Mesendoderm (in vitro differentiated cells): ENCODE results near the gene MOB3B.
A peak's percentile ranks its signal among the peaks of the same experiment; 100 is the strongest.

Experiments used
- DNase-seq: peaks from one replicate; pipeline ENCODE4 v3.0.0; 2013
- H2AK5ac ChIP-seq: 2 replicates; pipeline ENCODE4 v1.6.1; 2013; ENCODE audit warnings: low read length, inconsistent platforms
- H2BK120ac ChIP-seq: 2 replicates; pipeline ENCODE4 v1.6.1; 2013; ENCODE audit warnings: low read depth, mild to moderate bottlenecking, low read length, moderate library complexity, mixed read lengths
- H2BK15ac ChIP-seq: replicated peaks from 2 replicates; pipeline ENCODE4 v1.6.1; 2013; ENCODE audit warnings: low read depth, mild to moderate bottlenecking, moderate library complexity
- H2BK5ac ChIP-seq: 2 replicates; pipeline ENCODE4 v1.6.1; 2013; ENCODE audit warnings: low read length, inconsistent platforms
- H3K18ac ChIP-seq: 2 replicates; pipeline ENCODE4 v1.6.1; 2013; ENCODE audit warnings: mild to moderate bottlenecking, low read length, mixed read lengths
- H3K23ac ChIP-seq: one replicate; pipeline ENCODE4 v1.6.1; 2013; ENCODE audit warnings: low read length
- H3K27ac ChIP-seq: 2 replicates; pipeline ENCODE4 v1.5.1; 2013; ENCODE audit warnings: low read depth, mild to moderate bottlenecking, inconsistent platforms, low read length, moderate library complexity
- H3K27me3 ChIP-seq: 2 replicates; pipeline ENCODE4 v1.6.1; 2013; ENCODE audit warnings: low read length, control low read depth, mild to moderate bottlenecking, inconsistent platforms; ENCODE audit not compliant: insufficient read depth, poor library complexity
- H3K36me3 ChIP-seq: 2 replicates; pipeline ENCODE4 v1.6.1; 2013; ENCODE audit warnings: low read length, inconsistent platforms; ENCODE audit not compliant: control insufficient read depth, insufficient read depth
- H3K4ac ChIP-seq: one replicate; pipeline ENCODE4 v1.6.1; 2013; ENCODE audit warnings: low read depth, mild to moderate bottlenecking, low read length, moderate library complexity
- H3K4me1 ChIP-seq: 2 replicates; pipeline ENCODE4 v1.6.1; 2013; ENCODE audit warnings: low read depth, low read length, inconsistent platforms; ENCODE audit not compliant: control insufficient read depth
- H3K4me2 ChIP-seq: 2 replicates; pipeline ENCODE4 v1.6.1; 2013; ENCODE audit warnings: low read length
- H3K4me3 ChIP-seq: 2 replicates; pipeline ENCODE4 v1.5.1; 2013; ENCODE audit warnings: mild to moderate bottlenecking, low read length
- H3K56ac ChIP-seq: one replicate; pipeline ENCODE4 v1.6.1; 2013; ENCODE audit warnings: low read length
- H3K79me1 ChIP-seq: 2 replicates; pipeline ENCODE4 v1.6.1; 2013; ENCODE audit warnings: low read length, inconsistent platforms
- H3K79me2 ChIP-seq: 2 replicates; pipeline ENCODE4 v1.6.1; 2013; ENCODE audit warnings: mild to moderate bottlenecking, low read length; ENCODE audit not compliant: control insufficient read depth, insufficient read depth
- H3K9ac ChIP-seq: 2 replicates; pipeline ENCODE4 v1.6.1; 2013; ENCODE audit warnings: low read length, inconsistent platforms
- H4K5ac ChIP-seq: one replicate; pipeline ENCODE4 v1.6.1; 2013; ENCODE audit warnings: low read length
- H4K8ac ChIP-seq: one replicate; pipeline ENCODE4 v1.6.1; 2013; ENCODE audit warnings: low read depth, mild to moderate bottlenecking, control low read depth, low read length, moderate library complexity
- WGBS: extraction: QIAGEN DNeasy Blood & Tissue Kit; methylation state at CpG from one replicate; pipeline ENCODE4 v1.1.7; 2013; ENCODE audit warnings: low lambda C conversion rate, missing lambda C conversion rate; ENCODE audit not compliant: insufficient coverage; ENCODE audit errors: extremely low coverage; 5-methylcytosine and 5-hydroxymethylcytosine counted together

The MOB3B gene

DNA sequence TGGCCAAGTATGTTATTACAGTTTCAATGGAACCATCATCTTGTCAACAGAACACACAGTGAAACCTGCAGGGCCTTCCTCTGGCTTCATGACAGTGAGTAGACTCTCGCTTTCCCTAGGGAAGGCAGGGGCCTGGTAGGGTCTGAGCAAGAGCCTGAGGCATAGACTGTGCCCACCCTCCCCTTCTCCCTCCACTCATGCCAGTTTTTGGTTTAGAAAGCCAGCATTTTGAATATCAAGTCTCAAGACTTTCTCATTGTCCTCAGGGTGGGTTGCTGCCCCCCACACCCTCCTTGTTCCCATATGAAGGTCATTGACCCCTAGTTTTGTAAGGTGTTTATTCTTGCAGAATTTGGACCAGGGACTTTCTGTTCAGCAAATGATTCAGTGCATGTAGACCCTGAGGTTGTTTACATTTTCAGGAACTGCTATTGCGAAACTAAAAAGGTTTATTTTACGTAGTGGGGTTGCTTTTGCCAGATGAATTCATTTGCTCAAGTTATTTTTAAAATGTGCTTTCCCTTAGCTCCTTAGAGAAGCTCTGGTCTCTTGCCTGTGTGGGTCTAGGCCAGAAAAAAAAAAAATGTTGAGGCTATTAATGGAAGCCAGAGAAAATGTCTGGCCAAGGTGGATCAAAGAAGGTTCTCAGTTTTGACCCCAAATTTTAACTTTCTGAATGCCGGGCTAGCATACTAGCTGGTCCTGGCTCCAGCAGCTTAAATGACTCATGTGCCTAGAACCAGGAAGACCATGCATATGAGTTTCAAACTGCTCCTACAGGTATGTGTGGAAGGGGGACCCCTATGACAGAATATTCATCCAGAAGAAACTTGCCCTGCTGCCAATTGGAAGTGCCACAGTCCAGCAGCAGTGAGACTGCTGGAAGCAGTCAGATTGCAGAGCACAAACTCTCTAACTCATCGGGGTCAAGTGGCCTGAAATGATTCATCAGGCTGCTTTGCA lies 10.1 kb upstream of the MOB3B start:
- no peak overlapping the region for H2BK120ac ChIP-seq
- H3K4me1 ChIP-seq, result no peaks in the 10 kb centered on the region
- H3K4me2 ChIP-seq, result no peak overlapping the region
- no peak overlapping the region for H3K27ac ChIP-seq
- H3K56ac ChIP-seq, result no peak overlapping the region
- no peak overlapping the region for H3K4ac ChIP-seq
- H4K8ac ChIP-seq, result no peak overlapping the region
- no peak overlapping the region for H2BK15ac ChIP-seq
- H3K79me1 ChIP-seq, result no peaks in the 10 kb centered on the region
- H3K9ac ChIP-seq, result no peak overlapping the region
- no peak overlapping the region for H2BK5ac ChIP-seq
- no peaks in the 10 kb centered on the region for H3K27me3 ChIP-seq
- H3K23ac ChIP-seq, result no peak overlapping the region
- no peak overlapping the region for H3K4me3 ChIP-seq
- no peaks in the 10 kb centered on the region for H3K36me3 ChIP-seq
- no peak overlapping the region for H4K5ac ChIP-seq
- no peak overlapping the region for H3K18ac ChIP-seq
- H3K79me2 ChIP-seq, result no peaks in the 10 kb centered on the region
- no CpG with 5 or more reads among the region's 5 CpGs for WGBS
- H2AK5ac ChIP-seq, result no peak overlapping the region
- no peak for DNase-seq

DNA sequence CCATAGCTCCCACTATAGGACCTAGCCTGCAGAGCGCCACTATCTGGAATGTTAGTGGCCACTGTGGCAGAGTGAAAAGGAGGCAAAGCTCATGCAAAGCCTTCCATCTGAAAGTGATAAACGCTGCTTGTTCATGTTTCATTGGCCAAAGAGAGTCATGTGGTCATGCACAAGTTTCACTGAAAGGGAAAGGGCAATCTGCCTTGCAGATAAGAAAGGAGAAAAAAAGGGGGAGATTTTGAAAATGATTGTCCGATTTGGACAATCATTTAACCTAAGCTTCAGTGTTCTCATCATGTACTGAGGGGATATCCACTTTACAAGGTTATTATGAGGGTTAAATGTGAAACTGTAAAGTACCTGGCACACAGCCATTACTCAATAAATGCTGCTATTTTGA lies 9.0 kb upstream of the MOB3B start:
- no peak overlapping the region for H3K4ac ChIP-seq
- H3K18ac ChIP-seq, result no peak overlapping the region
- no peak overlapping the region for H2AK5ac ChIP-seq
- WGBS, result no CpG with 5 or more reads among the region's 3 CpGs
- no peak overlapping the region for H2BK120ac ChIP-seq
- no peak overlapping the region for H3K4me3 ChIP-seq
- H3K4me2 ChIP-seq, result no peak overlapping the region
- H3K27ac ChIP-seq, result no peak overlapping the region
- H4K8ac ChIP-seq, result no peak overlapping the region
- H3K79me1 ChIP-seq, result no peaks in the 10 kb centered on the region
- H3K27me3 ChIP-seq, result no peaks in the 10 kb centered on the region
- H4K5ac ChIP-seq, result no peak overlapping the region
- no peak overlapping the region for H3K56ac ChIP-seq
- H3K4me1 ChIP-seq, result no peaks in the 10 kb centered on the region
- H2BK5ac ChIP-seq, result no peak overlapping the region
- H3K9ac ChIP-seq, result no peak overlapping the region
- H3K79me2 ChIP-seq, result no peaks in the 10 kb centered on the region
- H3K36me3 ChIP-seq, result no peaks in the 10 kb centered on the region
- no peak overlapping the region for H3K23ac ChIP-seq
- H2BK15ac ChIP-seq, result no peak overlapping the region
- DNase-seq, result no peak

- no peak overlapping the region for H3K4me2 ChIP-seq
- no peak overlapping the region for H2BK5ac ChIP-seq
- no peak for DNase-seq
- no peak overlapping the region for H3K4ac ChIP-seq
- no peak overlapping the region for H4K8ac ChIP-seq
- no peak overlapping the region for H3K4me3 ChIP-seq
- H3K27ac ChIP-seq, result no peak overlapping the region
- no CpG with 5 or more reads among the region's 1 CpG for WGBS
- H3K18ac ChIP-seq, result no peak overlapping the region
- H3K4me1 ChIP-seq, result no peaks in the 10 kb centered on the region
- H2BK15ac ChIP-seq, result no peak overlapping the region
- no peaks in the 10 kb centered on the region for H3K79me1 ChIP-seq
- no peak overlapping the region for H4K5ac ChIP-seq
- H3K79me2 ChIP-seq, result no peaks in the 10 kb centered on the region
- no peak overlapping the region for H3K23ac ChIP-seq
- no peak overlapping the region for H3K56ac ChIP-seq
- no peak overlapping the region for H3K9ac ChIP-seq
- H2AK5ac ChIP-seq, result no peak overlapping the region
- no peaks in the 10 kb centered on the region for H3K27me3 ChIP-seq
- no peak overlapping the region for H2BK120ac ChIP-seq
- no peaks in the 10 kb centered on the region for H3K36me3 ChIP-seq
These were observed 8.1 kb upstream of the MOB3B start for GRCh38 chr9:27537756-27538155.

DNA sequence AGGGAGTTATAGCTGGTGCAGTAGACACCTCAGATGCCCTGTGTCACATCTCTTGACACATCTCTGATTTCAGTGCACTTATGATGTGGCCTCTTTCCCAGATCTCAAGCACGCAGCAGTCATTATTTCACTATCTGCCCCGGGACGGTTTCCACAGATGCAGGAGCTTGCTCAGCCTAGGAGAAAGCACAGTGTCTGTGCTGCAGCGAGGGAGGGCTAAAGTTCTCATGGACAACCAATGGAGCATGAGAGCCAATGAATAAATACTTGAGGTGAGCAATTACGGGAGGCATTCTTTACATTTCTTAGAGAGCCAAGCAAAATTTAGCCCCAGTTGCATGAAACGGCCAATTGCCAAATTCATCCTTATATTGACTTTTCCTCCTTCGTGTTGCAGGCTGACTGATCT lies 7.4 kb upstream of the MOB3B start:
- Histone ChIP-seq H4K5ac (no peak overlapping the region), H3K36me3 (no peaks in the 10 kb centered on the region)
- WGBS, result no CpG with 5 or more reads among the region's 7 CpGs

DNA sequence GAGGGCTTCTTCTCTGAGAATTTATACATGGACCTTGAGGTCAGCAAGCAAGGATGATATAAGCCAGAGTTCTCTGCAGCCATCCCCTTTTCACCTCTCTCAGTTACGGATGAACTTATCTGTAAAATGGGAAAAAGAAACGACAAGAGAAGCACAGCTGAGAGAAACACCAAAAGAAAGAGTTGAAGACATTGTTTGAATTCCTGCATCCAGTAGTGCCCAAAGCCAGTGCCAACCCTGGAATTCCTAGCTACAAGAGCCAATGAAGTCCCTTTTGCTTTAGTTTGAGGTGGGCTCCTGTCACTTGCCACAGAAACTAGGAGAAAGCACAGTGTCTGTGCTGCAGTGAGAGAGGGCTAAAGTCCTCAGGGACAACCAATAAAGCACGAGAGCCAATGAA lies 6.6 kb upstream of the MOB3B start:
- Histone ChIP-seq H2BK5ac (no peak overlapping the region), H3K56ac (no peak overlapping the region), H3K27ac (no peak overlapping the region), H3K9ac (no peak overlapping the region), H3K36me3 (no peaks in the 10 kb centered on the region), H3K79me1 (no peaks in the 10 kb centered on the region), H3K23ac (no peak overlapping the region), H4K8ac (no peak overlapping the region), H2BK15ac (no peak overlapping the region), H3K79me2 (no peaks in the 10 kb centered on the region), H3K4me3 (no peak overlapping the region), H3K27me3 (no peaks in the 10 kb centered on the region), H3K4me2 (no peak overlapping the region), H3K4me1 (no peaks in the 10 kb centered on the region), H4K5ac (no peak overlapping the region), H3K4ac (no peak overlapping the region), H2BK120ac (no peak overlapping the region), H3K18ac (no peak overlapping the region), H2AK5ac (no peak overlapping the region)
- DNase-seq, result peak; percentile 57
- no CpG with 5 or more reads among the region's 3 CpGs for WGBS

More for the DNA sequence above, 7.4 kb upstream of the MOB3B start:
- Histone ChIP-seq H3K23ac (no peak overlapping the region), H2BK120ac (no peak overlapping the region), H2AK5ac (no peak overlapping the region), H2BK15ac (no peak overlapping the region), H3K27me3 (no peaks in the 10 kb centered on the region), H3K56ac (no peak overlapping the region), H4K8ac (no peak overlapping the region), H3K4ac (no peak overlapping the region), H2BK5ac (no peak overlapping the region), H3K79me1 (no peaks in the 10 kb centered on the region), H3K4me3 (no peak overlapping the region), H3K4me1 (no peaks in the 10 kb centered on the region), H3K9ac (no peak overlapping the region), H3K27ac (no peak overlapping the region), H3K18ac (no peak overlapping the region), H3K4me2 (no peak overlapping the region), H3K79me2 (no peaks in the 10 kb centered on the region)
- peak; percentile 44 for DNase-seq
